ENCODE data around the gene SMIM29.
"Not testable (repeated sequence)": the region's sequence is repeated elsewhere in the genome, so short reads cannot be mapped to it uniquely, and the experiment has no call there.

Gene SMIM29

GRCh38 chr6:34248727-34249468 lies at the start of gene SMIM29:
Gene SMIM29, minus strand, starts transcription at chr6:34249006. Its CDS starts 1,215 bp downstream, at chr6:34247791.
- peak; percentile 88 for DNase-seq (ENCODE audit: low read depth in 2 of 2)

DNA sequence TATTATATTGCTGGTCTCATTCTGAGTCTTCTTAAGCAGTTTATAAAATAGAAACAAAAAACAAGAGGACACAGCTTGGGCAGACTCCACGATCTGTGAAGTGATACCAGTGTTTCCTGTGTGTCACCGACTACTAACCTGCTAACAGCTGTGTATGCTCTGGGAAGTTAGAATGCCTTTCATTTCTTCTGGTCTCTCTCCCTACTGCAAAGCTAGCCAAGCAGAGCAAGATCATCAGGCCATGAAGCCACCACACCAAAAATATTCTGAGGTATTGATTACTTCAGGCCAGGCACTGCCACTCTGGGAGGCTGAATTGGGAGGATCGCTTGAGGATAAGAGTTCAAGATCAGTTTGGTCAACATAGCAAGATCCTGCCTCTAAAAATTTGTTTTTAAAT lies 46.9 kb upstream of the SMIM29 start:
- no peak for DNase-seq (ENCODE audit: low read depth in 2 of 2)

DNA sequence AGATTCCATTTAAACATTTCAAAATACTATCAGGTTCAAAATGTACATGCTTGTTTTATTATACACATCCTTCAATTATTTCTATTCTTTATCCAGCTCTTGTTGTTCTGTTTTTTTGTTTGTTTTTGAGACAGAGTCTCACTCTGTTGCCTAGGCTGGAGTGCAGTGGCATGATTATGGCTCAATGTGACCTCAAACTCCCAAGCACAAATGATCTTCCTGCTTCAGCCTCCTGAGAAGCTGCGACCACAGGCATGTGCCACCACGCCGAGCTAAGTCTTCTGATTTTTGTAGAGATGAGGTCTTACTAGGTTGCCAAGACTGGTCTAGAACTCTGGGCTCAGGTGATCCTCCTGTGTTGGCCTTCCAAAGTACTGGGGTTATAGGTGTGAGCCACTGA lies 44.1 kb upstream of the SMIM29 start:
- DNase-seq (ENCODE audit: low read depth in 2 of 2), result no peak

DNA sequence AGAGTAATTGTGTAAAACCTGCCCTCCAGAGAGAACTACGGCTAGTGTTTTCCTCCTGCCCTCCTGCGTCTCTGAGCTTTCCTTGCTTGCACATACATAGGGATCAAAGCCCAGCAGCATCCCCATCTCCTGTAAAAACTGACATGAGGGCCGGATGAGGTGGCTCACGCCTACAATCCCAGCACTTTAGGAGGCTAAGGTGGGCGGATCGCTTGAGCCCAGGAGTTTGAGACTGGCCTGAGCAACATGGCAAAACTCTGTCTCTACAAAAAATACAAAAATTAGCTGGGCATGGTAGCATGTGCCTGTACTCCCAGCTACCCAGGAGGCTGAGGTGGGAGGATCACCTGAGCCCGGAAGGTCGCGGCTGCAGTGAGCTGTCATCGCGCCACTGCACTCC lies 40.3 kb upstream of the SMIM29 start:
- DNase-seq (ENCODE audit: low read depth in 2 of 2), result no peak

GRCh38 chr6:34288581-34288980 lies 39.8 kb upstream of the SMIM29 start:
- no peak for DNase-seq (ENCODE audit: low read depth in 2 of 2)

DNA sequence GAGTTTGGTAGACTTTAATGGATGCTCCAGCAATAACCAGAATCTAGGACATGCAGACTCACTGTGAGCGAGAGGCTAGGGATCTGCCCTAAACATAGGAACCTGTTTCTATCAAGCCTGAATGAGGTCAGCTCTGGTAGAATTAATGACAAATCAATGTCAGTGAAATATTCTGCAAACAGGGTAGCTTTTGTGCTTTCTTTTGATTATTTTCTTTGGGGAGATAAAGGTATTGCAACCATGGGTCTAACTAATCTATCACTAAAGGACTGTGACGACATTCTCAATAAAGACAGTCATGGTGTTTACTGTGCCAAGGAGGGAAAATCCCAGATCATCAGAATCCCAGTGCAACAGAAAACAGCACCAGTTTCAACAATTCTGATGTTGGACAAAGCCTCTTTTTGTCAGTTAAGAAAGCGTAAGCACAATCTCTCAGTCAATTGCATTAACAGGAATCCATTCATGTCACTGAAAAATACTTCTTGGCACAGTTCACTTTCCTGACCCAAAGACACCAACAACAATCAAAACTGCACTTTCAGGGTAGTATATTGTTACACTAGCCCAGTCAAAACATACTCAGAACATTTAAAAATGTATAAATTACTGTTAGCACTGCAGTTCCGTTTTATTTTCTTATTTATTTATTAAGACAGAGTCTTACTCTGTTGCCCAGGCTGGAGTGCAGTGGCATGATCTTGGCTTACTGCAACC lies 36.8 kb upstream of the SMIM29 start:
- DNase-seq (ENCODE audit: low read depth in 2 of 2), result no peak

- DNase-seq (ENCODE audit: low read depth in 2 of 2), result peak; percentile 20 to 28
Observed at GRCh38 chr6:34284563-34285447, 36.0 kb upstream of the SMIM29 start.

GRCh38 chr6:34281702-34282334 lies 33.0 kb upstream of the SMIM29 start:
- DNase-seq (ENCODE audit: low read depth in 2 of 2), result no peak

GRCh38 chr6:34280216-34280615 lies 31.4 kb upstream of the SMIM29 start:
- no peak for DNase-seq (ENCODE audit: low read depth in 2 of 2)

GRCh38 chr6:34278833-34279232 lies 30.0 kb upstream of the SMIM29 start:
- no peak for DNase-seq (ENCODE audit: low read depth in 2 of 2)

DNA sequence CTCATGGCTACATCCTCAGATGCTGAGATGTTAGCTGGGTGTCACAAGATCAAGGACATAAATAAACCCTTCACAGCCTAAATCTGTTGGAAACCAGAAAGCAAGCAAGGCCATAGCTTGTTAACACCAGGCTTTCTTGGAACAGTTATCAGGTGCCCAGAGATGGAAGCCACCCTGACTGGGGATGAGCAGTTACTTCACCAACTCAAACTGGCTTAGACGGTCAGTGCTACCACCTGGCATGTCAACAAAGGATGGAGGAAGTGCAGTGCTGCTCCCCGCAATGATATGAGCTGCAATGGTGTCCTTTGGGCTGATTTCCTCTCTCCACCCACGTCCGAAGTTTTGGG lies 28.9 kb upstream of the SMIM29 start:
- DNase-seq (ENCODE audit: low read depth in 2 of 2), result no peak

GRCh38 chr6:34276881-34277762 lies 28.3 kb upstream of the SMIM29 start:
- DNase-seq (ENCODE audit: low read depth in 2 of 2), result no peak

DNA sequence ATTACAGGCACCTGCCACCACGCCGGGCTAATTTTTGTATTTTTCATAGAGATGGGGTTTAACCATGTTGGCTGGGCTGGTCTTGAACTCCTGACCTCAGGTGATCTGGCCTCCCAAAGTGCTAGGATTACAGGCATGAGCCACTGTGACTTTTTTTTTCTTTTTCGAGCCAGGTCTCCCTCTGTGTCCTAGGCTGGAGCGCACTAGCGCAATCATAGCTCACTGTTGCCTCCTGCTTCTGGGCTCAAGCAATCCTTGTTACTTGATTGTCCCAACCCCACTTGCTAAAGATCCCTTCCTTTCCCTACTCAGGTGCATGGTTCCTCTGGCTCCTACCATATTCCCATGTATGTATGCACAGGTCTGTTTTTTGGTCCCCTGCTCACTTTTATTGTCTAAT lies 27.4 kb upstream of the SMIM29 start:
- DNase-seq (ENCODE audit: low read depth in 2 of 2), result no peak

- no peak for DNase-seq (ENCODE audit: low read depth in 2 of 2)
Observed at GRCh38 chr6:34275128-34275804, 26.5 kb upstream of the SMIM29 start.

DNA sequence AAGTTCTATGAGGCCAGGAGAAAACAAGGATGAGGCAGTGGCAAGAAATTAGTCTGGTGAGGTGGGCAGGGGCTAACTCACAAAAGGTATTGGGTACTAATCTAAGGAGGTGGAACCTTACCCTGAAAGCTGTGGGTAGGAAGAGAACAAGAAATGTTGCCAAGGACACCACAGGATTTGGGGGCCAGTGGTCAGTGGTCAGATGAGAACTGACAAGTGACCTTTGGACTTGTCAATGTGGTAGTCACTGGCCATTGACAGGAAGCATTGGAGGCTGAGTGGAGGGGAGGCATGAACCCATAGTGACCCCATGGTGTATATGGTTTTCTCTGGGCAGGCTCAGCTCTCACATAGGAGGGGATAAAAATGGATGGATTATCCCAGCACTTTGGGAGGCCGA lies 25.3 kb upstream of the SMIM29 start:
- DNase-seq (ENCODE audit: low read depth in 2 of 2), result no peak

DNA sequence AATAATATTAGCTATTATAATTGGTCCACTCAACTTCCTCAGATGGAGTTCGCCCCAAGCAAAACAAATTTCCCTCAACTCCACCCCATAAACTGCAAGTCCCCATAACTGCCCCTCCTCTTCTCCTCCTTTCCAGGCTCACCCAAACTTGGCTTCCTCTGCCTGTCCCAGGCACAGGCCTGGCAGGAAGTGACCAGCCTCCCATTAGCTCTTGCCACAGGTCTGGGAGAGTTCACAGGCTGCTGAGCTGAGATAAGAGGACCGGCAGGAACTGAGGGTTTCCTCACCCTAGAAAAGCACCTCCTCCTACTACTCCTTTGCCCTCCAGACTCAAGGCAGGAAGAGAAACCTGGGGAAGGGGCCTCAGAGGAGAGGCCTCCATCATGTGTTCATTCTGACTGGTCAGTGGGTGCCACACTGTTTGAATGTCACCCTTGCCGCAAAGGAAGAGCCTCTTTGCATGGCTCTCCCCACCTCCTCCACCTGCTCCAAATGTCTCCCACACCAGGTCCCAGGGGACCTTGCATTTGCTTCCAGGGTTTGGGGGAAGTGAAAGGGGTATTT lies 24.5 kb upstream of the SMIM29 start:
- no peak for DNase-seq (ENCODE audit: low read depth in 2 of 2)

GRCh38 chr6:34272013-34272926 lies 23.5 kb upstream of the SMIM29 start:
- DNase-seq (ENCODE audit: low read depth in 2 of 2), result no peak

DNA sequence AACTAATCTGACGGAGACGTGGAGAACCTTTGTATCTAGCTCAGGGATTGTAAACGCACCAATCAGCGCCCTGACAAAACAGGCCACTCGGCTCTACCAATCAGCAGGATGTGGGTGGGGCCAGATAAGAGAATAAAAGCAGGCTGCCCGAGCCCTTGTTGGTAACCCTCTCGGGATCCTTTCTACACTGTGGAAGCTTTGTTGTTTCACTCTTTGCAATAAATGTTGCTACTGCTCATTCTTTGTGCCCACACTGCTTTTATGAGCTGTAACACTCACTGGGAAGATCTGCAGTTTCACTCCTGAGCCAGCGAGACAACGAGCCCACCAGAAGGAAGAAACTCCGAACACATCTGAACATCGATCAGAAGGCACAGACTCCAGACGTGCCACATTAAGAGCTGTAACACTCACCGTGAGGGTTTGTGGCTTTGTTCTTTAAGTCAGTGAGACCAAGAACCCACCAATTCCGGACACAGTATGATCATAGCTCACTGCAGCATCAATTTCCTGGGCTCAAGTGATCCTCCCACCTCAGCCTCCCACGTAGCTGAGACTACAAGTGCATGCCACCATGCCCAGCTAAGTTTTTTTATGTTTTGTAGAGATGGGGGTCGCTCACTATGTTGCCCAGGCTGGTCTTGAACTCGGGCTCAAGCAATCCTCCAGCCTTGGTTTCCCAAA lies 21.0 kb upstream of the SMIM29 start:
- not testable (repeated sequence) for DNase-seq (ENCODE audit: low read depth in 2 of 2)
